Suppressor macrophage treated with lipopolysaccharide for 4 hours (primary cell): ENCODE data around the gene SCNM1.

Experiments
- DNase-seq: peaks from one replicate; pipeline ENCODE4 v3.0.0-alpha.2; 2020

Gene SCNM1, protein sequence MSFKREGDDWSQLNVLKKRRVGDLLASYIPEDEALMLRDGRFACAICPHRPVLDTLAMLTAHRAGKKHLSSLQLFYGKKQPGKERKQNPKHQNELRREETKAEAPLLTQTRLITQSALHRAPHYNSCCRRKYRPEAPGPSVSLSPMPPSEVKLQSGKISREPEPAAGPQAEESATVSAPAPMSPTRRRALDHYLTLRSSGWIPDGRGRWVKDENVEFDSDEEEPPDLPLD

GRCh38 chr1:151165738-151166504 lies at the start of gene SCNM1, which contains the start of gene LYSMD1:
Gene SCNM1, plus strand, starts transcription at chr1:151166144. Its CDS starts 9 bp downstream, at chr1:151166153.
Gene LYSMD1, minus strand, starts transcription at chr1:151165902. Its CDS starts 644 bp downstream, at chr1:151165258.
- DNase-seq = peak; percentile 99

- no peak for DNase-seq
Observed at GRCh38 chr1:151124763-151125403, 41.1 kb upstream of the SCNM1 start.

- DNase-seq = no peak
Observed at GRCh38 chr1:151128800-151129199, 37.1 kb upstream of the SCNM1 start.

GRCh38 chr1:151130987-151131586 lies 34.9 kb upstream of the SCNM1 start:
- DNase-seq = peak; percentile 59

- no peak for DNase-seq
Observed at GRCh38 chr1:151131701-151132334, 34.1 kb upstream of the SCNM1 start.

- DNase-seq = no peak
Observed at GRCh38 chr1:151132335-151133017, 33.5 kb upstream of the SCNM1 start.

GRCh38 chr1:151133018-151133806 lies 32.7 kb upstream of the SCNM1 start:
- DNase-seq = no peak

DNA sequence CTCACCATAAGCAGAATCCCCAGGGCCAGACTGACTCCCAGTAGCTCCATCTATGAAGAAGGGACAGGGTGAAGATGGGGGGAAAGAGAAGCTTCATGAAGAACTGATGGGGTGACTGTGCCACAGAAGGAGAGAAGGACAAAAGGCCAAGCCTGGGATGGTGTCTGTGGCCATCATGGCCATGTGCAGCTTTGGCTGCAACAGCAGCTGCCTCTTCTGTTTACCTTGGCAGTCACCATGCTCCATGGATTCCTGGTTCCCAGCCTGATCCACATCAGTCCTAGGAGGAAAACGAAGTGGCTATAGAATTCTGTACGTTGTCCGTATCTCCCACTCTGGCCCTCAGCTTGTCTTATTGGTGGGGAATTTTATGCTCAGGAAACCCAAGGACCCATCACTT lies 31.5 kb upstream of the SCNM1 start:
- DNase-seq = no peak

DNA sequence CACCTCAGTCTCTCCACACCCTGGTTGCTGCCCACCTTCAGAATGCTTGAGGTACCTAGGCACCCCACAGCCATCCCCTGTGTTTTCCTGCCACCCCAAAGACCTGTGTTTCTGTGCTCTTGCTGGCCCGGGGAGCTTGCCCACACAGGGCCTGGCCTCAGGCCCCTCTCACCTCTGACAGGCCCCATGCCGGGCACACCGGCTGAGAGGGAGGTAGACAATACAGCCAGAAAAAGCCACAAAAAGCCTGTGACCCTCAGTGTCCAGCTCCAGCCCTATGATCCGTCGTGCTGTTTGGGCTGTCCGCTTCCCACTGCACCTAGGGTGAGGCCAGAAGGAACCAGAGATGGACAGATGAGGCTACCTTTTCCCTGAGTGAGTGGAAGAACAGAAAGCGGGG lies 31.0 kb upstream of the SCNM1 start:
- DNase-seq = no peak

DNA sequence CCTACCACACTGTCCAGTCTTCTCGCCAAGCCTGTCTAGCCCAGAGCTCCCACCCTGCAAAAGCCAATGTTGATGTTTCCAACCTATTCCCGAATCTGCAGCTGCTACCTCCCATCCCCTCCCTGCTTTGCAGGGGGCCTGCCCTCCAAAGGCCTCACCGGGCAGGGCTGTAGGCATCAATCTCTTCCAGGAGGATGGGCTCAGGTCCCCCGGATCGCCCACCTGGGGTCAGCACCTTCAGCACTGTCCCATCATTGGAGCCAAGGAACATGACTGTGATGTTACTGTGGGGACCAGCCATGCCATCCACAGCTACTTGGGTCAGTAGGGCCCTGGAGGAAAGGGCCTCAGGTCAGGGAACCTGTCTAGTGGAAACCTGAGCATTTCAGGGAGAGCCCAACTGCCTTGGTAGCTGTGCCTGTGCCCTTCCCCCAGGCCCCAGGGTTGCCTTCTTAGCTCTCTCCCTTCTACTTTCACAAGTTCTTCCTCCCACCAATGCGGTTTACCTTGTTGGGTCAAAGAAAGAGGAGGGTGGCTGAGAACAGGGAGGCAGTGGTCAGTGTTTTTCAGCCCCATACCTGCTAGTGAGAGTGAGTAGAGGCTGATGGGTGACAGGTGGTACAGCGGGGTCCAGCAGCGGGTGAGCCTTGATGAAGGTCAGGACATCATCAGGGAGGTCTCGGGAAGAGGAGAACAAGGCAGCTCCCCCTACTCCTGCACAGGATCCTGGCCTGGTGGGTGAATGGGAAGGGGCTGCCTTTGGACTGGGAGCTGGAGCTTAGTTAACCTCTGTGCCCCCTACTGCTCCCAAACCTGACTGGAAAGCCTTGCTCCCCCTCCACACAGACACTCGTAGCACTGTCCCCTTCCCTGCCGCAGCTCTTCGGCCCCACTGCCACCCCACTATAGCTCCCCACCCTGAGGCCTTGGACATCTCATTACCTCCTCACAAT lies 30.2 kb upstream of the SCNM1 start:
- no peak for DNase-seq

DNA sequence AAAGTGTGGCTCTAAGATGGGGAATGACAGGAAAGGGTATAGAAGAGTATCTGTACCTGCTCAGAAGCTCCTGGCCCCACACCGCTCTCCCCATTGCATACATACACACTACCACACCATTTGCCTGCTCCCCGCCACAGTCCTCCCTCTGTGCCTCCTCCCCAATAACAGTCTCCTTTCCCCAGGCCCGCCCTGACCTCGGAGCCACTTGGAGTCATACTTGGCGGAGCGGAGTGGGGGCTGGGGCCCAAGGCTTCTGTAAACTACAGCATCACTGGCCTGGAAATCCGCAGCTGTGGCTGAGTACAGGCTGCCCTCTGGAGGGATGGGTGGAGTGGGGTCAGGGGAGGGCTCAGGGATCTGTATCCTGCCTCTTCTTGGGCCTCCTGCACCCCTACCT lies 28.2 kb upstream of the SCNM1 start:
- DNase-seq = no peak

- no peak for DNase-seq
Observed at GRCh38 chr1:151142411-151143056, 23.4 kb upstream of the SCNM1 start.

- no peak for DNase-seq
Observed at GRCh38 chr1:151143057-151143435, 22.9 kb upstream of the SCNM1 start.

DNA sequence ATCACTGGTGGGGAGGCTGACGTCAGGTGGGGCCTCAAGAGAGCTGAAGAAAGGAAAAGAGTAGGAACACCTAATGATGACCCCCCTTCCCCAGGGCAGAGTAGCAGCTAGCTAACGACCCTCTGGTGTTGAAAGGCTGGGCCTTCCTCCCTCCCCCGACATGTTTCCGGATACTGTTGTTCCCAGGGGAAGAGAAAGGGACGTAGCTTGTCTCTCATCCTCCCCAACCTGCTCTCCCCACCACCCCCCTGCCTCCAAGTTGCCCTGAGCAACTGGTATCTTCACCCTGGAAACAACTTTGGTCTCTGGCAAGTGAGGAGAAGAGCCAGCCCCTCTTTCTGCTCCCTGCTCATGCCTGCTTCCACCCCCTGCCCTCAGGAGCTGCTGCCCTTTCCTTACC lies 22.0 kb upstream of the SCNM1 start:
- DNase-seq = no peak

DNA sequence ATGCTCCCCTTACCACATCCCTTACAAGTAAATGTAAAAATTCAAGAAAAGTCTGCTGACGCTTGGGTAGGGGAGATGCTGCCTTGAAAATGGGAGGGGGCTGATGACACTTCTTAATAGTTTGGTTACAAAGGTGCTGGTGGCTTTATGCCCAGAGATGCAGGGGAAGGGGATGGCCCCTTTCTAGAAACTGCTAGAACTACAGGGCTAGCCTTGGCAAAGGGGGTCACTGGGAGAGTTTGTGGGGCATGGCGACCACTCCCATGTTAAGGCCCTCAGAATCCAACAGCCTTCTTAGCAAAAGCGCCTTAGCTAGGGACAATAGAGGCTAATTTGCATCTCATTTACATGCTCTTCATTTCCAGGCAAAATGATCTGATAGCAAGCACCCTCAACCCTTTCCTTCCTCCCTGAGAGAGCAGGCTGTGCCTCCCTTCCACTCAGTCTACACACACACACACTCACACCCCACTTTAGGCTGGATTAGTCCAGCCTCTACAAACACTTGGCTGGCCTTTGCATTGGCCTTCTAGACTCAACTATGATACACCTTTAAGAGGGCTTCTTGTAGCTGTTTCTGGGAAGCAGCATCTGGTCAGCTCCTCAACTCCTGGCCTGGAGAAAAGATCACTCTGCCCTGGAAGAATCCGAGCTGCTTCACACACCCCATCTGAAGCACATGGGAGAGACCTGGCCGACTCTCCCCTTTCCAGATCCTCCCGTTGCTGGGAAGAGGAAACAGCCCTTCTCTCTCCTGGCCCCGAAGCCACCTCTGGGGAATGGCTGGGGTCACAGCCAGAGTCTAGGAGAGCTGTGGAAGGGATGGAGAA lies 21.3 kb upstream of the SCNM1 start:
- DNase-seq = no peak

GRCh38 chr1:151145304-151146071 lies 20.5 kb upstream of the SCNM1 start:
- no peak for DNase-seq

DNA sequence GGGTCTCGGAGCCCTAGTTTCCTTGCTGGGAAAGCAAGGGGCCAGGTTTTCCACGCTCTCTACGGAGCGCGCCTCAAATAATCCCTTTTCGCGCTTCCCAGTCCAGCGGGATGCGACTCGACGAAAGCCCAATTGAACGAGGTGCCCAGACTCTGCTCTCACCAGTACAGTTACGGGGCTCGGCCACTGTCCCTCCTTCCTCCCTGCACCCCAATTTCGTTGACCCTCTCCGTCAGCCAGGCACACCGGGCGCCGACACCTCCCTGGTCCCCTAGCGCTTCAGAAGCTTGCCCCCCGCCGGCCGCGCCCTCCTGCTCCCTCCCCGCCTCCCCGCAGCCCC lies 19.9 kb upstream of the SCNM1 start:
- no peak for DNase-seq
